ENCODE measurements around the gene DENND2A.

- TF ChIP-seq CTCF (conservative IDR thresholded peaks at IDR 0.05 in 1 of 2, IDR thresholded peaks at IDR 0.05 in 1 of 2; ENCODE audit: low read depth in 1 of 2, low read length in 2 of 2), result no peak
- no peak for TF ChIP-seq EZH2 (IDR thresholded peaks at IDR 0.05; ENCODE audit: low read length, missing control alignments)
Observed at GRCh38 chr7:140577651-140578050, 63.0 kb downstream of the DENND2A start.

All from fibroblast of lung (primary cell).